IMR-90 (cell line): ENCODE data around the gene AQP6. TPM values are rescaled to one million over a fixed set of nuclear protein-coding genes. Genes with fewer than 3 reads are reported as not detected.

Source experiments
- ATAC-seq: fragments of 200-7000 bp; cut with Tn5 transposase; 2 replicates; pipeline ENCODE4 v1.9.1; 2020; ENCODE audit warnings: low read depth, mild to moderate bottlenecking, moderate library complexity
- BruUV-seq: library from RNA; stranded (reverse); fragments of 400-500 nt; replicated peaks from 2 replicates; lab custom pipeline; 2021; lab: Mats Ljungman, UMichigan
- CTCF ChIA-PET: fragments of 300-600 bp; formaldehyde crosslinking; extraction: SDS; loops from one replicate; lab custom pipeline; 2021; ENCODE audit warnings: antibody characterized with exemption; lab: Yijun Ruan, JAX
- POLR2A ChIA-PET: fragments of 300-600 bp; sonication (Branson Sonifier 250); formaldehyde crosslinking; loops from one replicate; lab custom pipeline; 2022; ENCODE audit warnings: antibody characterized with exemption; ENCODE audit not compliant: unreplicated experiment; lab: Charles Lee
- DNase-seq: peaks from one replicate; pipeline ENCODE4 v3.0.0; 2013
- H2AFZ ChIP-seq: replicated peaks from 2 replicates; pipeline ENCODE3; 2013; ENCODE audit warnings: low read length, mild to moderate bottlenecking; ENCODE audit not compliant: poor library complexity
- H2AK5ac ChIP-seq: 2 replicates; pipeline ENCODE4 v1.6.1; 2013; ENCODE audit warnings: low read depth, low read length, inconsistent platforms
- H2AK9ac ChIP-seq: replicated peaks from 2 replicates; pipeline ENCODE3; 2013; ENCODE audit warnings: mild to moderate bottlenecking, low read depth, low read length, moderate library complexity; ENCODE audit not compliant: poor library complexity
- H2BK120ac ChIP-seq: 2 replicates; pipeline ENCODE4 v1.6.1; 2013; ENCODE audit warnings: low read depth, low read length, inconsistent platforms
- H2BK15ac ChIP-seq: 3 replicates; pipeline ENCODE4 v1.6.1; 2013; ENCODE audit warnings: low read depth, low read length, inconsistent platforms
- H2BK20ac ChIP-seq: 2 replicates; pipeline ENCODE4 v1.6.1; 2013; ENCODE audit warnings: low read depth, mild to moderate bottlenecking, inconsistent platforms, low read length, moderate library complexity
- H2BK5ac ChIP-seq: 2 replicates; pipeline ENCODE4 v1.6.1; 2013; ENCODE audit warnings: mild to moderate bottlenecking, low read depth, low read length, inconsistent platforms; ENCODE audit not compliant: poor library complexity, severe bottlenecking
- H3K14ac ChIP-seq: replicated peaks from 2 replicates; pipeline ENCODE4 v1.6.1; 2013; ENCODE audit warnings: low read depth, low read length, inconsistent platforms
- H3K18ac ChIP-seq: 2 replicates; pipeline ENCODE4 v1.6.1; 2013; ENCODE audit warnings: low read depth, low read length, control low read depth
- H3K23ac ChIP-seq: 2 replicates; pipeline ENCODE4 v1.6.1; 2013; ENCODE audit warnings: low read depth, low read length, inconsistent platforms
- H3K27ac ChIP-seq: 2 replicates; pipeline ENCODE4 v1.5.1; 2013; ENCODE audit warnings: mild to moderate bottlenecking, control low read depth, low read length; ENCODE audit not compliant: insufficient read depth
- H3K27me3 ChIP-seq: 2 replicates; pipeline ENCODE4 v1.6.1; 2013; ENCODE audit warnings: low read length; ENCODE audit not compliant: control insufficient read depth, insufficient read depth
- H3K36me3 ChIP-seq: 2 replicates; pipeline ENCODE4 v1.6.1; 2013; ENCODE audit warnings: low read length, mixed read lengths; ENCODE audit not compliant: control insufficient read depth, insufficient read depth
- H3K4ac ChIP-seq: 2 replicates; pipeline ENCODE4 v1.6.1; 2013; ENCODE audit warnings: low read depth, low read length, inconsistent platforms
- H3K4me1 ChIP-seq: 2 replicates; pipeline ENCODE4 v1.6.1; 2013; ENCODE audit warnings: low read length, mixed read lengths; ENCODE audit not compliant: control insufficient read depth, insufficient read depth
- H3K4me2 ChIP-seq: 2 replicates; pipeline ENCODE4 v1.6.1; 2013; ENCODE audit warnings: low read depth, mild to moderate bottlenecking, control low read depth, low read length, moderate library complexity
- H3K4me3 ChIP-seq: 2 replicates; pipeline ENCODE4 v1.5.1; 2013; ENCODE audit warnings: low read depth, mild to moderate bottlenecking, control low read depth, low read length, moderate library complexity; ENCODE audit not compliant: insufficient read depth
- H3K56ac ChIP-seq: 2 replicates; pipeline ENCODE4 v1.6.1; 2013; ENCODE audit warnings: low read length, inconsistent platforms; ENCODE audit not compliant: insufficient read depth; ENCODE audit errors: extremely low read depth
- H3K79me1 ChIP-seq, 2 experiments: 2 replicates each; pipeline ENCODE4 v1.6.1; 2013; ENCODE audit warnings: low read length in 2 of 2, inconsistent platforms in 1 of 2, low read depth in 1 of 2
- H3K9ac ChIP-seq: 2 replicates; pipeline ENCODE4 v1.6.1; 2013; ENCODE audit warnings: low read depth, low read length, control low read depth
- H3K9me1 ChIP-seq: 2 replicates; pipeline ENCODE4 v1.6.1; 2013; ENCODE audit warnings: low read length, inconsistent platforms; ENCODE audit not compliant: insufficient read depth
- H3K9me3 ChIP-seq: 2 replicates; pipeline ENCODE4 v1.6.1; 2013; ENCODE audit warnings: low read length; ENCODE audit not compliant: control insufficient read depth, insufficient read depth
- H4K20me1 ChIP-seq: 2 replicates; pipeline ENCODE4 v1.6.1; 2013; ENCODE audit warnings: low read length, inconsistent platforms; ENCODE audit not compliant: insufficient read depth
- H4K5ac ChIP-seq: 2 replicates; pipeline ENCODE4 v1.6.1; 2013; ENCODE audit warnings: mild to moderate bottlenecking, low read depth, low read length, control low read depth
- H4K8ac ChIP-seq, 2 experiments: 2 replicates each; pipeline ENCODE4 v1.6.1; 2013; ENCODE audit warnings: low read depth in 2 of 2, low read length in 2 of 2, control low read depth in 1 of 2, inconsistent platforms in 1 of 2
- H4K91ac ChIP-seq: 2 replicates; pipeline ENCODE4 v1.6.1; 2013; ENCODE audit warnings: low read depth, low read length, inconsistent platforms; ENCODE audit not compliant: insufficient read depth
- CEBPB ChIP-seq: IDR thresholded peaks from 2 replicates; pipeline ENCODE4 v1.6.1; 2012; ENCODE audit warnings: low read depth, low read length, improper control_type of control experiment
- FOS ChIP-seq: fragments of 150-350 bp; IDR thresholded peaks from 2 replicates; pipeline ENCODE4 v1.6.1; 2016; ENCODE audit warnings: low read depth, low read length
- RFX5 ChIP-seq: IDR thresholded peaks from 2 replicates; pipeline ENCODE4 v1.8.0; 2012; ENCODE audit warnings: low read depth, mild to moderate bottlenecking, low read length, moderate library complexity
- WGBS, 2 experiments: methylation state at CpG; one replicate each; pipeline versions ENCODE4 v1.1.5 to v1.1.7; 2013; ENCODE audit warnings: missing lambda C conversion rate in 2 of 2; ENCODE audit not compliant: insufficient read length in 1 of 2; ENCODE audit errors: extremely low coverage in 2 of 2; 5-methylcytosine and 5-hydroxymethylcytosine counted together
- dilution Hi-C: fragments of 300-500 bp; cut with HindIII; formaldehyde crosslinking; loops from one replicate; pipeline ENCODE4 v1.14.3; 2018; ENCODE audit warnings: low sequenced_read_pairs; ENCODE audit not compliant: unreplicated experiment
- in situ Hi-C: fragments of 300-500 bp; cut with MboI; formaldehyde crosslinking; loops from 3 replicates; pipeline ENCODE4 v1.14.3; 2019; ENCODE audit warnings: low sequenced_read_pairs, inconsistent platforms, mixed read lengths
- intact Hi-C: fragments of 100-400 bp; cut with micrococcal nuclease; formaldehyde crosslinking; loops from 2 replicates; pipeline ENCODE4 v1.10.0; 2022
- polyA plus RNA-seq, 3 experiments: library from polyadenylated mRNA; depleted of rRNA; stranded (reverse); fragments of >200 nt; gene quantifications; 2 replicates each; pipeline ENCODE4 v1.2.3, GENCODE V29; 2012; ENCODE audit warnings: low replicate concordance in 1 of 3
- total RNA-seq: library from RNA; depleted of rRNA; stranded (reverse); fragments of >200 nt; gene quantifications from 2 replicates; pipeline ENCODE4 v1.2.3, GENCODE V29; 2012
- TF ChIP-seq, protein P1 (sequence below): conservative IDR thresholded peaks from 2 replicates; pipeline ENCODE4 v1.5.1; 2012; ENCODE audit warnings: mild to moderate bottlenecking, low read depth, low read length, improper control_type of control experiment

AQP6 gene
- total and polyA plus RNA-seq, 2 of the 4 experiments (the other 2 are of a cell fraction): not detected

DNA sequence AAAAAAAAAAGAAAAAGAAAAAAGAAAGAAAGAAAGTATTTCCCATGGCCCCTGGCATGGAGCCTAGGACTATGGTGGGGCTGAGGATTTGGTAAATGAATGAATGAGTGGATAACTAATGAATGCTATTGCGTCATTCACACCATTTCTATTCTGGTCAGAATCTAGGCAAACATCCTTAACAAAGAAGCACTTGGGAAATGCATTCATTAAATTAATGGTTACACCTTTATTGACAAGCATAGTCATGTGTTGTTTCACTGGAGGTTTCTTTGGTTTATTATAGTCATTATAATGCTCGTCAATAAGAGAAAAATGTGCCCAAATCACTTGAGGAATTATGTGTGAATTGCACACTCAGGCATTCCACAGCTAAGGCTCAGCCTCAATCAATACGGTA is 35.8 kb upstream of the AQP6 start:
- ChIA-PET POLR2A (no interaction called here), CTCF (interaction anchor here (0.8 to 3.2 kb wide), 2 partner anchors 9 to 182 kb away, joined by 3 to 15 read pairs; no protein-coding TSS in a partner anchor)

More for the DNA sequence above, 35.8 kb upstream of the AQP6 start:
- Histone ChIP-seq H2BK15ac (no peak overlapping the region), H3K56ac (no peak overlapping the region), H3K9me1 (no peaks in the 10 kb centered on the region), H3K4ac (no peak overlapping the region), H2BK20ac (no peak overlapping the region), H4K20me1 (no peaks in the 10 kb centered on the region), H3K27ac (no peak overlapping the region), H3K9me3 (no peaks in the 10 kb centered on the region), H3K14ac (no peak overlapping the region), H3K4me3 (no peak overlapping the region), H2AFZ (no peak overlapping the region), H3K4me1 (peaks cover 2% of the 10 kb centered on the region; the same call in 1 of the 2 replicates), H4K8ac (no peak overlapping the region), H3K27me3 (no peaks in the 10 kb centered on the region), H2BK120ac (no peak overlapping the region), H2BK5ac (no peak overlapping the region), H3K23ac (no peak overlapping the region), H4K5ac (no peak overlapping the region), H4K91ac (no peak overlapping the region), H3K36me3 (no peaks in the 10 kb centered on the region), H3K79me1 (no peaks in the 10 kb centered on the region), H3K18ac (no peak overlapping the region), H3K4me2 (no peak overlapping the region), H3K9ac (no peak overlapping the region), H2AK5ac (no peak overlapping the region), H2AK9ac (no peak overlapping the region)
- in situ Hi-C loops: no loop called here
- intact Hi-C loops: no loop called here
- DNase-seq (no peak), ATAC-seq (no peak)
- TF ChIP-seq FOS (no peak), CEBPB (peak; percentile 80), RFX5 (no peak)
- TF ChIP-seq, protein P1, sequence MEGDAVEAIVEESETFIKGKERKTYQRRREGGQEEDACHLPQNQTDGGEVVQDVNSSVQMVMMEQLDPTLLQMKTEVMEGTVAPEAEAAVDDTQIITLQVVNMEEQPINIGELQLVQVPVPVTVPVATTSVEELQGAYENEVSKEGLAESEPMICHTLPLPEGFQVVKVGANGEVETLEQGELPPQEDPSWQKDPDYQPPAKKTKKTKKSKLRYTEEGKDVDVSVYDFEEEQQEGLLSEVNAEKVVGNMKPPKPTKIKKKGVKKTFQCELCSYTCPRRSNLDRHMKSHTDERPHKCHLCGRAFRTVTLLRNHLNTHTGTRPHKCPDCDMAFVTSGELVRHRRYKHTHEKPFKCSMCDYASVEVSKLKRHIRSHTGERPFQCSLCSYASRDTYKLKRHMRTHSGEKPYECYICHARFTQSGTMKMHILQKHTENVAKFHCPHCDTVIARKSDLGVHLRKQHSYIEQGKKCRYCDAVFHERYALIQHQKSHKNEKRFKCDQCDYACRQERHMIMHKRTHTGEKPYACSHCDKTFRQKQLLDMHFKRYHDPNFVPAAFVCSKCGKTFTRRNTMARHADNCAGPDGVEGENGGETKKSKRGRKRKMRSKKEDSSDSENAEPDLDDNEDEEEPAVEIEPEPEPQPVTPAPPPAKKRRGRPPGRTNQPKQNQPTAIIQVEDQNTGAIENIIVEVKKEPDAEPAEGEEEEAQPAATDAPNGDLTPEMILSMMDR: no peak
- BruUV-seq: no TSS peak
- no CpG with 5 or more reads among the region's 3 CpGs for WGBS, 2 experiments
- dilution Hi-C loops: no loop called here
